Measurements from ENCODE around the gene TMEM150C.

DNA sequence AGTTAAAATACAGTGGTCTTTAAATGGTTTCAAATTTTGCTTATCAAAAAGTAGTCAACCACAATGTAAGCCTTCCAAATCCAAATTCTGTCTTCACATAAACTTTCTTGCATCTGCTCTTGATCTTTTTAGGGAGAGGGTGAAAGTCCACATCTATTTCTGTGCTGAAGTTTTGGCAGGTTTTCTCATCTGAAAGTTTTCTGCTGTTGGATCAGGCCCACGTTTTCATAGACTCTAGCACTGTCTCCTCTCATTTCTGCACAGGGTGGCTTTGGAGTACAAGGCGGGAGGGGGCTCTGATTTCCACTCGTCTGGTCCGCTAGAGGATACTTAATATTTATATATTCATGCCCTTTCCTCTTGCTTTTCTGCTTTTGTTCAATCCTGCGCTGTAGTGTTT is 18.1 kb upstream of the TMEM150C start:
- no peak for TF ChIP-seq SRF (IDR thresholded peaks at IDR 0.05; ENCODE audit: low read depth, low read length)
- TF ChIP-seq, protein P1, sequence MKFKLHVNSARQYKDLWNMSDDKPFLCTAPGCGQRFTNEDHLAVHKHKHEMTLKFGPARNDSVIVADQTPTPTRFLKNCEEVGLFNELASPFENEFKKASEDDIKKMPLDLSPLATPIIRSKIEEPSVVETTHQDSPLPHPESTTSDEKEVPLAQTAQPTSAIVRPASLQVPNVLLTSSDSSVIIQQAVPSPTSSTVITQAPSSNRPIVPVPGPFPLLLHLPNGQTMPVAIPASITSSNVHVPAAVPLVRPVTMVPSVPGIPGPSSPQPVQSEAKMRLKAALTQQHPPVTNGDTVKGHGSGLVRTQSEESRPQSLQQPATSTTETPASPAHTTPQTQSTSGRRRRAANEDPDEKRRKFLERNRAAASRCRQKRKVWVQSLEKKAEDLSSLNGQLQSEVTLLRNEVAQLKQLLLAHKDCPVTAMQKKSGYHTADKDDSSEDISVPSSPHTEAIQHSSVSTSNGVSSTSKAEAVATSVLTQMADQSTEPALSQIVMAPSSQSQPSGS (IDR thresholded peaks at IDR 0.05; ENCODE audit: low read length) = no peak

Data from H1 (cell line).